DMS153 treated with DMSO at 0.1 percent for 48 hours (cell line): Measurements from ENCODE around the gene SLC26A4.

ENCODE experiments used
- DNase-seq: peaks from one replicate; lab custom pipeline; 2025; ENCODE audit not compliant: unreplicated experiment; lab: John Stamatoyannopoulos, UW

The SLC26A4 gene

DNA sequence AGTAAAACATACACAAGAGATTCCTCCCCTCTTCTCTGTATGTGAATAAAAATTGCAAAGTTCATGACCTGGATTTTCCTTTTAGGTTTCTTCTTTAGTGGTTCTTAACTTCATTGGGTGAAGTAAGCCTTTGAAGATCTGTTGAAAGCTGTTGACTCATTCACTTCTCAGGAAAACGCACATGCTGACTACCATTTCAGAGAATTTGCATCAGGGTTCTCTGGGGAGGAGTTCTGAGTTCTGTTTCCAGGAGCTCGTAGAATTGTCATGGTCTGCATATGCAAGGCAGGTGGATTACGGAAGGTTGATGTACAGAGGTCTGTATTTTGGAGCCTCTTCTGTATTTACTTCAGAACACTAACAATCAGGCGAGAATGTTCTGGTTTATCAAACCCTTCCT is 962 bp upstream of the SLC26A4 start:
- no peak for DNase-seq

DNA sequence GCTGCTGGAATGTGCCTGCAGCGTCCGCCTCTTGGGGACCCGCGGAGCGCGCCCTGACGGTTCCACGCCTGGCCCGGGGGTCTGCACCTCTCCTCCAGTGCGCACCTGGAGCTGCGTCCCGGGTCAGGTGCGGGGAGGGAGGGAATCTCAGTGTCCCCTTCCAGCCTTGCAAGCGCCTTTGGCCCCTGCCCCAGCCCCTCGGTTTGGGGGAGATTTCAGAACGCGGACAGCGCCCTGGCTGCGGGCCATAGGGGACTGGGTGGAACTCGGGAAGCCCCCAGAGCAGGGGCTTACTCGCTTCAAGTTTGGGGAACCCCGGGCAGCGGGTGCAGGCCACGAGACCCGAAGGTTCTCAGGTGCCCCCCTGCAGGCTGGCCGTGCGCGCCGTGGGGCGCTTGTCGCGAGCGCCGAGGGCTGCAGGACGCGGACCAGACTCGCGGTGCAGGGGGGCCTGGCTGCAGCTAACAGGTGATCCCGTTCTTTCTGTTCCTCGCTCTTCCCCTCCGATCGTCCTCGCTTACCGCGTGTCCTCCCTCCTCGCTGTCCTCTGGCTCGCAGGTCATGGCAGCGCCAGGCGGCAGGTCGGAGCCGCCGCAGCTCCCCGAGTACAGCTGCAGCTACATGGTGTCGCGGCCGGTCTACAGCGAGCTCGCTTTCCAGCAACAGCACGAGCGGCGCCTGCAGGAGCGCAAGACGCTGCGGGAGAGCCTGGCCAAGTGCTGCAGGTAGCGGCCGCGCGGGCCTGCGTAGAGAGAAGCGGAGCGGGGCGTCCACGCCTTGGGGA is 645 bp downstream of the SLC26A4 start:
- peak; percentile 48 for DNase-seq

DNA sequence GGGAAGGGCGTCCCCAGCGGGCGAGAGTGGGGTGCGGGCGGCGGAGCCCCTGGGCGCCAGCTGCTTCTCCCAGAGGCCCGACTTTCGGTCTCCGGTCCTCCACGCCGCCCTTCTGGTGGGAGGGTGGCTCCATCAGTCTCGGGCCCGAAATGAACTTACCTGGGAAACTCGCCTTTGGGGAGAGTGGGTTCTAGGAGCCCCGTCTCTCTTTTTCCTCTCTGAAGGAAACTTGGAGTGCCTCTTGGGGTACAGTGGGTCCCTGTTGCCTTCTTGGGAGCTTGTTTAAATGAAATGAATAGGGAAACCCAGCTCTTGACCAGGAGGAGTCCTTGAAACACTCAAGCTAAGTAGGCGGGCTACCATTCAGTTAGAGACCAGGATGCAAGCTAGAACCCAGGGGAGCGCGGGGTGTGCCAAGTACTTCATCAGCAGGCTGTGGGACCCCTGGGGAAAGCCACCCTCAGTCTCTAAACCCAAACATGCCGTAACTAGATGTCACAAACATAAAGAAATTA is 1.3 kb downstream of the SLC26A4 start:
- DNase-seq = no peak

DNA sequence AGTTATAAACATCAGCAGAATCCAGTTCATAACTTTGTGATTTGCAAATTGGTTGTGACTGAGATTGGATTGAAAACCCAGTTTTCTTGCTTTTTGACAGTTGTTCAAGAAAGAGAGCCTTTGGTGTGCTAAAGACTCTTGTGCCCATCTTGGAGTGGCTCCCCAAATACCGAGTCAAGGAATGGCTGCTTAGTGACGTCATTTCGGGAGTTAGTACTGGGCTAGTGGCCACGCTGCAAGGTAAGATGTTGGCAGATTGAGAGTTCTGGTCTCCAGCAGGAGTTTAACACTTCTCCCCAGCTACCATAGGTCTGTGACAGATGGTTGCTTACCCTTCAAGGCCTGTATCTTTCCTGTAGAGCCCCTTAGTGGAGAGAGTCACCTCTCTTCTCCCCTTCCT is 2.6 kb downstream of the SLC26A4 start:
- DNase-seq = no peak

GRCh38 chr7:107666790-107667189 is 6.2 kb downstream of the SLC26A4 start:
- DNase-seq = no peak

DNA sequence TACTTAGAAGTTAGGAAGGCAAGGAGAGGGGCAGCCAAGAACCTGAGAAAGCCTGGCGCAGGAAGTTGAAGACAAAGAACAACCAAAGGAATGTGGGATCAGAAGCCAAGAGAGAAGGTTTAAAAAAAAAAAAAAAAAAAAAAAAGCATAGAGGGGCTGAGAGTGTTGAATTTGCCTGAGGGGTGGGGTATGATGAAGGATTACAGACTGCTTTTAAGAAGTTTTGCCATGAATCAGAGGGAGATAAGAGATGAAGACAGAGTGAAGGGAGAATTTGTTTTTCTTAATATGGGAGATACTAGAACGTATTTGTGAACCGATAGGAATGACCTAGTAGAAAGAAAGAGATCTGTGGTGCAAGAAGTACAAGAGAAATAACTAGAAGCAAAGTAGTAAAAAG is 6.7 kb downstream of the SLC26A4 start:
- DNase-seq = no peak

DNA sequence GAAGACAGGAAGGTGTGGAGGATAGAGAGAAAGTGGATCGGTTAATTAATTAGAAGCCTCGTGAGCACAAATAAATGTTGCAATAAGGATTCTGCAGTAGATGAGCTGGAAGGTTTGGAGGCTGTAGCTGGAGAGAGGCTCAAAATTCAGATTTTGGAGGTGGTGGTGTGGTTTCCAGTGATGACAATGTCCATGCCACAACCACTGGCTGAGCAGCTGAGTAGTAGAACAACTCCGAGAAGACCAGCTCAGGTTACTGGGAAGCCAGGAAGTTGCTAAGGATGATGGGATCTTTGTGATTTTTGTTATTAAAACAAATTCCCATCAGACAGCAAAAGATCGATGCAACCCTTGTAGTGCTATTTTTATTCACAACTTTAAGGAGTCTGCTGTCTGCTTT is 7.7 kb downstream of the SLC26A4 start:
- no peak for DNase-seq

DNA sequence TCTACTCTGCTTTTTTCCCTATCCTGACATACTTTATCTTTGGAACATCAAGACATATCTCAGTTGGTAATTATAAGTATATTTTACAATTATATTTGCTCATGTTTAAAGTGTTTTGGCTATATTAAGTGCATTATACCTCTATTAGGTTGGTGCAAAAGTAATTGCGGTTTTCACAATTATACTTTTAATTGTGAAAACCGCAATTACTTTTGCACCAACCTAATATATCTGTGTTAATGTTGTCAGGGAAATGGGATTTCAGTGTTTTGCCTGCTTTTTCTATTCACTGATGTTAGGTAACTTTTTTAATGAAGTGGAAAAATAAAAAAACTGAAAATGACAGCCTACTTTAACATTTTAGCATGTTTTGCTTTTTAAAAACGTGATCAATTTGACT is 11.6 kb downstream of the SLC26A4 start:
- DNase-seq = no peak

DNA sequence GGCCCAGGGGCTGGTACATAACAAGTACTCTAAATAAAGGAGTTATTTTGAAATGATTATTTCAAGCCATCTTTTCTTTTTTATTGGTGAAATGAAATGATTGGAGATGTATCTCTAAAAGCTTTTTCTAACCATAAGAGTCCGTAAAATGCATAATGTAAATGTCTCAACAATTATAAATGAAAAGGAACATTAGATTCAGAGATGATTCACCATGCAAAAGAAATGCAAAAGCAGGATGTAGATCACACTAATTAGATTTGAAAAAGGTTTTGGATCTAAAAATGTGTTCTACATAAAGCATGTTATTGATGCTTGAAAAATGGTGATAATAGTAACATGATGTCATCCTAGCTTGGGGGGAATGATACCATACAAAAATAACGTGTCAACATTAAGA is 15.6 kb downstream of the SLC26A4 start:
- no peak for DNase-seq

GRCh38 chr7:107678110-107678753 is 17.6 kb downstream of the SLC26A4 start:
- no peak for DNase-seq

GRCh38 chr7:107680478-107680877 is 19.9 kb downstream of the SLC26A4 start:
- no peak for DNase-seq

DNA sequence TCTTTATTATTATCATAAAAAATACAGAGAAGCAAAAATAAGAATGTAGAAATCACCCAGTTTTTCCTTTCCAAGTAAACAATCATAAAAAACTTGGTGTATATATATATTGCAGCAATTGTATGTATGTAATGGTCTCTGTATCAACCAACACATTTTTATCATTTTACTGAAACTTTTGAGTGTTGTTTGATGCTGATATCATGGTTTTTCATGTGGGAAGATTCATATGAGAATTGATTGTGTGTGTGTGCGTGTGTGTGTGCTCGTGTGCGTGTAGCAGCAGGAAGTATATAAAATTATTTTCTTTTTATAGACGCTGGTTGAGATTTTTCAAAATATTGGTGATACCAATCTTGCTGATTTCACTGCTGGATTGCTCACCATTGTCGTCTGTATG is 22.3 kb downstream of the SLC26A4 start:
- no peak for DNase-seq

GRCh38 chr7:107684287-107684686 is 23.7 kb downstream of the SLC26A4 start:
- DNase-seq = no peak

- no peak for DNase-seq
These were observed 24.4 kb downstream of the SLC26A4 start for GRCh38 chr7:107684947-107685463.

- DNase-seq = no peak
These were observed 26.3 kb downstream of the SLC26A4 start for GRCh38 chr7:107686816-107687387.

GRCh38 chr7:107687656-107688055 is 27.0 kb downstream of the SLC26A4 start:
- no peak for DNase-seq

- no peak for DNase-seq
These were observed 28.9 kb downstream of the SLC26A4 start for GRCh38 chr7:107689553-107689952.

DNA sequence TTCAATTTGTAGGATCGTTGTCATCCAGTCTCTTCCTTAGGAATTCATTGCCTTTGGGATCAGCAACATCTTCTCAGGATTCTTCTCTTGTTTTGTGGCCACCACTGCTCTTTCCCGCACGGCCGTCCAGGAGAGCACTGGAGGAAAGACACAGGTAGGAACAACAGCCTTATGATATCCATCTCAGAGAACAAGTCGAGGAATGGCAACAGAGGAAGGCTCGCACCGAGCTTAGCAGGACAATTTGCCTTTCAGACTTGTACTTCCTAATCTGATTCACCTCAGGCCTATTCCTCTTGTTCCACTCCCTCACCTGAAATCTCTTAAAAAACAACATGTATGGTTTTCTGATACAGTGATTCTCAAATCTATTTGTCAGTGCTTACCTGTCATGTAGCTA is 29.5 kb downstream of the SLC26A4 start:
- no peak for DNase-seq

- no peak for DNase-seq
These were observed 30.0 kb downstream of the SLC26A4 start for GRCh38 chr7:107690611-107691010.

GRCh38 chr7:107691716-107692115 is 31.1 kb downstream of the SLC26A4 start:
- DNase-seq = no peak

GRCh38 chr7:107692501-107692900 is 31.9 kb downstream of the SLC26A4 start:
- no peak for DNase-seq

DNA sequence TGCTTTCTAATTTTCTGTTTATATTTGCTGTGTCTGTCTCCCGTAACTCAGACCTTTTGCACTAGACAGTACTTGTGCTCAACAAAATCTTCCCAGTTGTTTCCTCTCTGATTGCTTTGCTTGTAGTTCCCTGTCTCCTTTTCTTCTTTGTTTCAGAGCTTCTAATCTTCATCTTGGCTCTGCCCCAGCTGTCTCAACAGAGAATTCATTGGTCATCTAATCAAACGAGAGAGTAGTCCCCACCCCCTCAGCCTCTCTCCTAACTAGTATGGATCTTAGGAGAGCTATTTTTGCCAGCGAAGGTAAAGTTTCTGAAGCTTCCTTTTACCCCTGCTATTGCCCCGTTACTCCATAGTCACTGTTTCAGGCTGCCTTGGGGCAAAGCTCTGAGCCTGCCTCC is 32.8 kb downstream of the SLC26A4 start:
- no peak for DNase-seq
